H9 (cell line): Measurements from ENCODE around the gene TMTC2. TPM values are rescaled to one million over a fixed set of nuclear protein-coding genes. Genes with fewer than 3 reads are reported as not detected.

ENCODE experiments used
- DNase-seq: peaks from one replicate; pipeline ENCODE4 v3.0.0-alpha.2; 2017
- H2AFZ ChIP-seq: one replicate; pipeline ENCODE4 v1.6.1; 2013; ENCODE audit warnings: mild to moderate bottlenecking, low read length, control low read depth, moderate library complexity
- H2AK5ac ChIP-seq: 2 replicates; pipeline ENCODE4 v1.6.1; 2013; ENCODE audit warnings: low read length, control low read depth, mixed read lengths; ENCODE audit not compliant: insufficient read length
- H2BK120ac ChIP-seq: one replicate; pipeline ENCODE4 v1.6.1; 2013; ENCODE audit warnings: low read depth, mild to moderate bottlenecking, low read length, control low read depth, inconsistent platforms; ENCODE audit not compliant: poor library complexity, severe bottlenecking
- H2BK12ac ChIP-seq: 2 replicates; pipeline ENCODE4 v1.6.1; 2013; ENCODE audit warnings: low read length, control low read depth, mixed read lengths, low read depth; ENCODE audit not compliant: insufficient read length
- H2BK15ac ChIP-seq: 2 replicates; pipeline ENCODE4 v1.6.1; 2013; ENCODE audit warnings: low read depth, low read length, control low read depth
- H2BK20ac ChIP-seq: one replicate; pipeline ENCODE4 v1.6.1; 2013; ENCODE audit warnings: low read depth, mild to moderate bottlenecking, low read length, control low read depth, inconsistent platforms; ENCODE audit not compliant: poor library complexity, severe bottlenecking
- H2BK5ac ChIP-seq: 2 replicates; pipeline ENCODE4 v1.6.1; 2013; ENCODE audit warnings: low read length, control low read depth, mixed read lengths; ENCODE audit not compliant: insufficient read length
- H3K14ac ChIP-seq: 2 replicates; pipeline ENCODE4 v1.6.1; 2013; ENCODE audit warnings: low read length, control low read depth; ENCODE audit not compliant: insufficient read depth
- H3K18ac ChIP-seq: 2 replicates; pipeline ENCODE4 v1.6.1; 2013; ENCODE audit warnings: low read depth, mild to moderate bottlenecking, mixed read lengths, low read length, control low read depth; ENCODE audit not compliant: insufficient read length
- H3K23ac ChIP-seq: 2 replicates; pipeline ENCODE4 v1.6.1; 2013; ENCODE audit warnings: low read length, control low read depth, mixed read lengths, low read depth; ENCODE audit not compliant: insufficient read length
- H3K23me2 ChIP-seq: 2 replicates; pipeline ENCODE4 v1.6.1; 2013; ENCODE audit warnings: low read depth, mild to moderate bottlenecking, mixed read lengths, low read length, control low read depth; ENCODE audit not compliant: insufficient read length, poor library complexity, severe bottlenecking
- H3K27ac ChIP-seq: 2 replicates; pipeline ENCODE4 v1.5.1; 2013; ENCODE audit warnings: low read length, control low read depth, mixed read lengths, low read depth; ENCODE audit not compliant: insufficient read length
- H3K27me3 ChIP-seq: 2 replicates; pipeline ENCODE4 v1.6.1; 2013; ENCODE audit warnings: low read length, control low read depth, inconsistent platforms; ENCODE audit not compliant: insufficient read depth
- H3K4ac ChIP-seq: 2 replicates; pipeline ENCODE4 v1.6.1; 2013; ENCODE audit warnings: low read depth, mild to moderate bottlenecking, control low read depth, inconsistent platforms, low read length, moderate library complexity
- H3K4me1 ChIP-seq: 2 replicates; pipeline ENCODE4 v1.6.1; 2013; ENCODE audit warnings: low read length, control low read depth, inconsistent platforms; ENCODE audit not compliant: insufficient read depth
- H3K4me2 ChIP-seq: 2 replicates; pipeline ENCODE4 v1.6.1; 2013; ENCODE audit warnings: low read length, control low read depth, mixed read lengths; ENCODE audit not compliant: insufficient read length, insufficient read depth
- H3K56ac ChIP-seq: 2 replicates; pipeline ENCODE4 v1.6.1; 2013; ENCODE audit warnings: low read depth, mild to moderate bottlenecking, mixed read lengths, low read length, control low read depth; ENCODE audit not compliant: insufficient read length
- H3K79me1 ChIP-seq: 2 replicates; pipeline ENCODE4 v1.6.1; 2013; ENCODE audit warnings: low read depth, mild to moderate bottlenecking, moderate library complexity, low read length, control low read depth, inconsistent platforms; ENCODE audit not compliant: insufficient read depth, poor library complexity, severe bottlenecking
- H3K79me2 ChIP-seq: 2 replicates; pipeline ENCODE4 v1.6.1; 2013; ENCODE audit warnings: low read length, control low read depth, inconsistent platforms; ENCODE audit not compliant: insufficient read depth
- H3K9ac ChIP-seq: 2 replicates; pipeline ENCODE4 v1.6.1; 2013; ENCODE audit warnings: low read length, control low read depth, mixed read lengths; ENCODE audit not compliant: insufficient read length; ENCODE audit errors: extremely low read depth
- H3K9me3 ChIP-seq: one replicate; pipeline ENCODE4 v1.6.1; 2013; ENCODE audit warnings: low read depth, low read length, inconsistent platforms; ENCODE audit not compliant: control insufficient read depth
- H3T11ph ChIP-seq: one replicate; pipeline ENCODE4 v1.6.1; 2013; ENCODE audit warnings: mild to moderate bottlenecking, low read length, control low read depth, inconsistent platforms
- H4K20me1 ChIP-seq: one replicate; pipeline ENCODE4 v1.6.1; 2013; ENCODE audit not compliant: control insufficient read depth, insufficient read length, insufficient read depth
- H4K5ac ChIP-seq: 2 replicates; pipeline ENCODE4 v1.6.1; 2013; ENCODE audit warnings: low read depth, mild to moderate bottlenecking, mixed read lengths, low read length, control low read depth; ENCODE audit not compliant: insufficient read length
- H4K8ac ChIP-seq: replicated peaks from 2 replicates; pipeline ENCODE4 v1.6.1; 2013; ENCODE audit warnings: low read length, control low read depth, mixed read lengths, low read depth; ENCODE audit not compliant: insufficient read length
- H4K91ac ChIP-seq: 2 replicates; pipeline ENCODE4 v1.6.1; 2013; ENCODE audit warnings: low read depth, mild to moderate bottlenecking, moderate library complexity, mixed read lengths, low read length, control low read depth; ENCODE audit not compliant: insufficient read length
- H3K27ac Mint-ChIP-seq, 3 experiments: 2 replicates in 2 of 3; 3 replicates in 1 of 3; pipeline ENCODE4 v1.8.0; 2020 to 2021; ENCODE audit warnings: mixed read lengths in 3 of 3, mild to moderate bottlenecking in 1 of 3, moderate library complexity in 1 of 3
- H3K27me3 Mint-ChIP-seq: 2 replicates; pipeline ENCODE4 v1.8.0; 2021; ENCODE audit warnings: low read depth, mild to moderate bottlenecking, moderate library complexity, mixed read lengths
- H3K36me3 Mint-ChIP-seq, 3 experiments: 2 replicates in 2 of 3; 3 replicates in 1 of 3; pipeline ENCODE4 v1.8.0; 2020 to 2021; ENCODE audit warnings: low read depth in 3 of 3, mixed read lengths in 3 of 3; ENCODE audit not compliant: insufficient read depth in 1 of 3
- H3K4me1 Mint-ChIP-seq, 2 experiments: 2 replicates each; pipeline ENCODE4 v1.8.0; 2020; ENCODE audit warnings: mixed read lengths in 2 of 2
- H3K4me3 Mint-ChIP-seq, 2 experiments: 2 replicates in 1 of 2; 3 replicates in 1 of 2; pipeline ENCODE4 v1.8.0; 2020 to 2021; ENCODE audit warnings: mild to moderate bottlenecking in 2 of 2, mixed read lengths in 2 of 2, moderate library complexity in 1 of 2
- H3K9me3 Mint-ChIP-seq, 2 experiments: 2 replicates in 1 of 2; 3 replicates in 1 of 2; pipeline ENCODE4 v1.8.0; 2020; ENCODE audit warnings: mild to moderate bottlenecking in 2 of 2, mixed read lengths in 2 of 2, moderate library complexity in 1 of 2
- WGBS: extraction: QIAGEN DNeasy Blood & Tissue Kit; methylation state at CpG from one replicate; pipeline ENCODE4 v1.1.7; 2013; ENCODE audit warnings: missing lambda C conversion rate, low lambda C conversion rate, mixed read lengths; ENCODE audit not compliant: insufficient read length; ENCODE audit errors: extremely low coverage; 5-methylcytosine and 5-hydroxymethylcytosine counted together
- total RNA-seq: library from RNA; stranded (reverse); gene quantifications from 2 replicates; pipeline ENCODE4 v1.2.1, GENCODE V29; 2021
- TF ChIP-seq, protein P1 (sequence below): fragments of 200-600 bp; sonication (generic); conservative IDR thresholded peaks from 3 replicates; pipeline ENCODE4 v1.8.0; 2021; ENCODE audit warnings: antibody characterized with exemption, mild to moderate bottlenecking

The TMTC2 gene
- total RNA-seq, 1 experiment from 2014 or later: 3.1 TPM

DNA sequence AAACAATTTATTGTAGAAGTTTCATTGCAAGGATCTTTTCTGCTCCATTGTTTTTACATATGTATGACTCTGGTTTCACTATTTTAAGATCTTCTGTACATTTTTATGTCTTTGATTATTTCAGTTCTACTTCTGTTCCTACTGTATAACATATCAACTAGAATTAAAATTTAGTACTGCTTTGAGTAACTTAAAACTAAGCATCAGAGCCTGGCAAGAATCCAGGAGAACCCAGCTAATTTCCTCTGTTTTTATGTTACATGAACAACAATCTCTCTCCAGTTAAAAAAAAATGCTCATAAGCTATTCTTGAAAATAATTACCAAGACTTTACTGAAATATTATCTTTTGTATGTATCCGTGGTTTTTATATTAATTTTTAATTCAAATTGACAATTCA is 370.7 kb downstream of the TMTC2 start:
- Histone ChIP-seq H3T11ph (no peak overlapping the region), H2BK5ac (no peak overlapping the region), H3K27ac (no peak overlapping the region), H3K9ac (no peak overlapping the region), H3K18ac (no peak overlapping the region), H4K8ac (no peak overlapping the region), H3K14ac (no peak overlapping the region), H2AK5ac (no peak overlapping the region), H3K56ac (no peak overlapping the region), H4K20me1 (no peaks in the 10 kb centered on the region), H2AFZ (no peak overlapping the region), H3K9me3 (no peaks in the 10 kb centered on the region), H3K23me2 (no peaks in the 10 kb centered on the region), H2BK20ac (no peak overlapping the region), H3K79me2 (no peaks in the 10 kb centered on the region), H4K5ac (no peak overlapping the region), H3K4ac (no peak overlapping the region), H3K23ac (no peak overlapping the region), H4K91ac (no peak overlapping the region), H3K4me2 (no peak overlapping the region), H2BK120ac (no peak overlapping the region), H2BK15ac (no peak overlapping the region), H2BK12ac (no peak overlapping the region), H3K27me3 (no peaks in the 10 kb centered on the region), H3K79me1 (no peaks in the 10 kb centered on the region), H3K4me1 (no peaks in the 10 kb centered on the region)
- Mint-ChIP-seq H3K4me1 (peaks cover 3 to 9% of the 10 kb centered on the region in 2 experiments; a peak in 2 of 4 replicates), H3K9me3 (no peaks in the 10 kb centered on the region), H3K4me3 (no peak overlapping the region), H3K27me3 (no peaks in the 10 kb centered on the region), H3K36me3 (no peaks in the 10 kb centered on the region), H3K27ac (no peak overlapping the region)
- no CpG with 5 or more reads among the region's 1 CpG for WGBS
- DNase-seq: no peak
- TF ChIP-seq, protein P1, sequence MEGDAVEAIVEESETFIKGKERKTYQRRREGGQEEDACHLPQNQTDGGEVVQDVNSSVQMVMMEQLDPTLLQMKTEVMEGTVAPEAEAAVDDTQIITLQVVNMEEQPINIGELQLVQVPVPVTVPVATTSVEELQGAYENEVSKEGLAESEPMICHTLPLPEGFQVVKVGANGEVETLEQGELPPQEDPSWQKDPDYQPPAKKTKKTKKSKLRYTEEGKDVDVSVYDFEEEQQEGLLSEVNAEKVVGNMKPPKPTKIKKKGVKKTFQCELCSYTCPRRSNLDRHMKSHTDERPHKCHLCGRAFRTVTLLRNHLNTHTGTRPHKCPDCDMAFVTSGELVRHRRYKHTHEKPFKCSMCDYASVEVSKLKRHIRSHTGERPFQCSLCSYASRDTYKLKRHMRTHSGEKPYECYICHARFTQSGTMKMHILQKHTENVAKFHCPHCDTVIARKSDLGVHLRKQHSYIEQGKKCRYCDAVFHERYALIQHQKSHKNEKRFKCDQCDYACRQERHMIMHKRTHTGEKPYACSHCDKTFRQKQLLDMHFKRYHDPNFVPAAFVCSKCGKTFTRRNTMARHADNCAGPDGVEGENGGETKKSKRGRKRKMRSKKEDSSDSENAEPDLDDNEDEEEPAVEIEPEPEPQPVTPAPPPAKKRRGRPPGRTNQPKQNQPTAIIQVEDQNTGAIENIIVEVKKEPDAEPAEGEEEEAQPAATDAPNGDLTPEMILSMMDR: no peak
